Central memory CD8-positive, alpha-beta T cell (primary cell): Measurements from ENCODE around the gene SEC11A.
A peak's percentile ranks its signal among the peaks of the same experiment; 100 is the strongest.

ENCODE experiments used
- ATAC-seq: fragments of 150-1000 bp; cut with Tn5 transposase; replicated peaks from 2 replicates; pipeline ENCODE4 v1.10.0; 2022; ENCODE audit warnings: mild to moderate bottlenecking, moderate FRiP score, moderate number of reproducible peaks; ENCODE audit not compliant: poor library complexity, severe bottlenecking; ENCODE audit errors: extremely low read depth
- DNase-seq, 2 donors: peaks; one replicate each; pipeline ENCODE4 v3.0.0; 2021; ENCODE audit warnings: low spot score in 2 of 2
- H3K27ac Mint-ChIP-seq: one replicate; pipeline ENCODE4 v1.8.0; 2022; ENCODE audit warnings: low read depth, mild to moderate bottlenecking, moderate library complexity, mixed read lengths
- H3K27me3 Mint-ChIP-seq: one replicate; pipeline ENCODE4 v1.8.0; 2022; ENCODE audit warnings: mixed read lengths
- H3K36me3 Mint-ChIP-seq: one replicate; pipeline ENCODE4 v1.8.0; 2022; ENCODE audit warnings: mild to moderate bottlenecking, moderate library complexity, mixed read lengths; ENCODE audit not compliant: insufficient read depth
- H3K4me1 Mint-ChIP-seq: one replicate; pipeline ENCODE4 v1.8.0; 2022; ENCODE audit warnings: mixed read lengths
- H3K4me3 Mint-ChIP-seq: one replicate; pipeline ENCODE4 v1.8.0; 2022; ENCODE audit warnings: mild to moderate bottlenecking, moderate library complexity, mixed read lengths
- H3K9me3 Mint-ChIP-seq: one replicate; pipeline ENCODE4 v1.8.0; 2022; ENCODE audit warnings: mixed read lengths

The SEC11A gene

GRCh38 chr15:84731774-84732173, 15.8 kb upstream of the SEC11A start:
- Mint-ChIP-seq H3K9me3 (no peaks in the 10 kb centered on the region), H3K36me3 (peaks cover 15% of the 10 kb centered on the region), H3K4me1 (peaks cover 56% of the 10 kb centered on the region), H3K27ac (no peak overlapping the region), H3K27me3 (no peaks in the 10 kb centered on the region), H3K4me3 (no peak overlapping the region)
- no peak for DNase-seq
- no peak for ATAC-seq

DNA sequence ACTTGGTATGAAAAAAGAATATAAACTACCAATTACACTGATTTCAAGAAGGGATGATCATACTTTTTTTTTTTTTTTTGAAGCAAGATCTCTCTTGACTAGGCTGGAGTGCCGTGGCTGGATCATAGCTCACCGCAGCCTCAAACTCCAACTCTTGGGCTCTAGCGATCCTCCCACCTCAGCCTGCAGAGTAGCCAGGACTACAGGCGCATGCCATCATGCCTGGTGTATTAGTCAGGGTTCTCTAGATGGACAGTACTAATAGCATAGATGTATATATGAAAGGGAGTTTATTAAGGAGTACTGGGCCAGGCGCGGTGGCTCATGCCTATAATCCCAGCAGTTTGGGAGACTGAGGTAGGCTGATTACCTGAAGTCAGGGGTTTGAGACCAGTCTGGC, 11.5 kb upstream of the SEC11A start:
- DNase-seq, result no peak
- Mint-ChIP-seq H3K36me3 (no peaks in the 10 kb centered on the region), H3K27ac (no peak overlapping the region), H3K9me3 (no peaks in the 10 kb centered on the region), H3K27me3 (no peaks in the 10 kb centered on the region), H3K4me3 (no peak overlapping the region), H3K4me1 (peaks cover 45% of the 10 kb centered on the region)
- ATAC-seq, result no peak

GRCh38 chr15:84725001-84725491, 9.1 kb upstream of the SEC11A start:
- Mint-ChIP-seq H3K9me3 (no peaks in the 10 kb centered on the region), H3K4me1 (peaks cover 60% of the 10 kb centered on the region), H3K27ac (peak overlapping the region; percentile 81), H3K27me3 (no peaks in the 10 kb centered on the region), H3K4me3 (peak overlapping the region; percentile 64), H3K36me3 (no peaks in the 10 kb centered on the region)
- ATAC-seq (peak; percentile 86), DNase-seq (no peak)

- Mint-ChIP-seq H3K27ac (no peak overlapping the region), H3K4me1 (peaks cover 44% of the 10 kb centered on the region)
- no peak for ATAC-seq
Measured at GRCh38 chr15:84722628-84723027, 6.7 kb upstream of the SEC11A start.

DNA sequence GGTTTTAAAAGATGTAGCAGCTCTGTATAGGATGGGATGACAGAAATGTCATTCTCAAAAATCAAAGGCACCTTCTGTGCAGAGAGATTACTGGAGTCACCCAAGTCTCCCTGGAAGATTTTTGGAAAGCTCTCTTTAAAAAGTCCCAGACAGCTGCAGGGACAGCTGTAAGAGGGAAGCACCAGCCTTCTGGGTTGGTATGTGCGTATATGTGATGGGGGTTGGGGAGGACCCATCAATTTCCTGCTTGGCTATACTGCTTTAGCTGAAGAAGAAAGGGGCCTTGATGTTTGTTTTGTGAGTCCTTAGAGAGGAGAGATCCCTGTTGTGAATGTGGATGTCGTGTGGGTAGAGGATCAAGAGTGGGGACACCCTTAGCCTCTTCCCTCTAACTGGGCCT, 5.4 kb upstream of the SEC11A start:
- H3K4me1 Mint-ChIP-seq, result peaks cover 47% of the 10 kb centered on the region
- peaks cover 5% of the 10 kb centered on the region for H3K36me3 Mint-ChIP-seq
- H3K27ac Mint-ChIP-seq, result peak overlapping the region; percentile 26
- ATAC-seq (no peak), DNase-seq (no peak)
- no peaks in the 10 kb centered on the region for H3K9me3 Mint-ChIP-seq
- H3K4me3 Mint-ChIP-seq, result no peak overlapping the region
- no peaks in the 10 kb centered on the region for H3K27me3 Mint-ChIP-seq

More at GRCh38 chr15:84722628-84723027, 6.7 kb upstream of the SEC11A start:
- Mint-ChIP-seq H3K4me3 (no peak overlapping the region), H3K27me3 (no peaks in the 10 kb centered on the region), H3K9me3 (no peaks in the 10 kb centered on the region), H3K36me3 (no peaks in the 10 kb centered on the region)
- DNase-seq, result no peak

GRCh38 chr15:84715441-84716035, 401 bp downstream of the SEC11A start:
- H3K4me3 Mint-ChIP-seq, result peak overlapping the region; percentile 95
- H3K4me1 Mint-ChIP-seq, result peaks cover 34% of the 10 kb centered on the region
- no peak for ATAC-seq
- peak overlapping the region; percentile 95 for H3K27ac Mint-ChIP-seq
- H3K9me3 Mint-ChIP-seq, result no peaks in the 10 kb centered on the region
- H3K27me3 Mint-ChIP-seq, result no peaks in the 10 kb centered on the region
- peaks cover 22% of the 10 kb centered on the region for H3K36me3 Mint-ChIP-seq
- DNase-seq, result peak in 1 of 2 donors; percentile 19

DNA sequence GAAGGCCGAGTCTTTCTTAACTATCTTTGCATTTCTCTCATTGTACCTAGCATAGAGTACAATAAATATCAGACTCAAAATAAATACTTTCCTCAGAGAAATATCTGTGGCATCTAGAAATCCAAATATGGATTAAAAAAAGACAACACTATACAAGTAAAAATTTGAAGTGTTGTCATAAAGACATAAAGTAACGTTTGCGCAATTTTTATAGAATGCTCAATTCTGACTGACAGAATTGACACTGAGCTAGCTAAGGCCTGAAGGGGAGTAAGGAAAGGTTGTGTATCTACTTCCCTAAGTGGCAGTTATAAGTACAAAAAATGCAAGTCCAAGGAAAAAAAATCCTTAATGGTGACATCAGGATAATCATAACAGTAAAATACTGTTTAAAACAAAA, 1.1 kb downstream of the SEC11A start:
- Mint-ChIP-seq H3K36me3 (peaks cover 26% of the 10 kb centered on the region), H3K4me3 (peak overlapping the region; percentile 95), H3K27me3 (no peaks in the 10 kb centered on the region), H3K9me3 (no peaks in the 10 kb centered on the region), H3K27ac (peak overlapping the region; percentile 95), H3K4me1 (peaks cover 34% of the 10 kb centered on the region)
- ATAC-seq (no peak), DNase-seq (no peak)

DNA sequence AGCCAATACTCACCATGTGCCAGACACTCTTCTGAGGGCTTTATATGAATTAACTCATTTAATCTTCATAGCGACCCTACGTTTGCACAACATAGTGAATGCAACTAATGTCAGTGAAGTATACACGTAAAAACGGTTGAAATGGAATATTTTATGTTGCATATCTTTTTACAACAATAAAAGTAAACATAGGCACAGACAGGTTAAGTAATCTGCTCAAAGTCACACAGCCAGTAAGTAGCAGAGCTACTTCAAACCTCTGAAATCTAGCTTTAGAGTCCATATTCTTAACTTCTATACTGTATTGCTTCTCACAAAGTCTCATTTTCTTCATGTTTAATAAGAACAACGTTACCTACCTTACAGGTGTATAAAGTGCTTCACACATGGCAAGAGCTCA, 1.6 kb downstream of the SEC11A start:
- Mint-ChIP-seq H3K27ac (no peak overlapping the region), H3K4me1 (peaks cover 34% of the 10 kb centered on the region)
- ATAC-seq, result no peak

DNA sequence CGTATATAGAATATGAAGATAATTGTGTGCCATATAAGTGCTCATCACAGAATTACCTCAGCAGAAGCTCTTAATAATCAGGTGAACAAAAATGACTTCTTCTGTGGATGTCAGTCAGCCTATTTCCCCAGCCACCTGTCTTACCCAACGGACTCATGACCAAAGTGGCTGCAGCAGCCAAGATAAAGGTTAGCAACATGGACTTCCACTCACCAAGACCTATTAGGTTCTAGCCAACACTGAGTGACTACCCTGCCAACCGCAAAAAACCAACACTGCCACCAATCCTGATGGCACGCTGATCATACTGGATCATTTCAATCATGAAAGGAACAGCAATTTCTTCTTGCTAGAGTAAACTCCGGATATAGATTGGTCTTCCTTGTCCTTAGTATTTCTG, 12.1 kb downstream of the SEC11A start:
- DNase-seq (no peak), ATAC-seq (no peak)
- Mint-ChIP-seq H3K27ac (no peak overlapping the region), H3K36me3 (peaks cover 18% of the 10 kb centered on the region), H3K4me1 (peaks cover 77% of the 10 kb centered on the region), H3K27me3 (no peaks in the 10 kb centered on the region), H3K9me3 (no peaks in the 10 kb centered on the region), H3K4me3 (no peak overlapping the region)

More for the DNA sequence above, 1.6 kb downstream of the SEC11A start:
- H3K36me3 Mint-ChIP-seq, result peaks cover 29% of the 10 kb centered on the region
- no peaks in the 10 kb centered on the region for H3K27me3 Mint-ChIP-seq
- no peak for DNase-seq
- H3K4me3 Mint-ChIP-seq, result peak overlapping the region; percentile 95
- no peaks in the 10 kb centered on the region for H3K9me3 Mint-ChIP-seq

DNA sequence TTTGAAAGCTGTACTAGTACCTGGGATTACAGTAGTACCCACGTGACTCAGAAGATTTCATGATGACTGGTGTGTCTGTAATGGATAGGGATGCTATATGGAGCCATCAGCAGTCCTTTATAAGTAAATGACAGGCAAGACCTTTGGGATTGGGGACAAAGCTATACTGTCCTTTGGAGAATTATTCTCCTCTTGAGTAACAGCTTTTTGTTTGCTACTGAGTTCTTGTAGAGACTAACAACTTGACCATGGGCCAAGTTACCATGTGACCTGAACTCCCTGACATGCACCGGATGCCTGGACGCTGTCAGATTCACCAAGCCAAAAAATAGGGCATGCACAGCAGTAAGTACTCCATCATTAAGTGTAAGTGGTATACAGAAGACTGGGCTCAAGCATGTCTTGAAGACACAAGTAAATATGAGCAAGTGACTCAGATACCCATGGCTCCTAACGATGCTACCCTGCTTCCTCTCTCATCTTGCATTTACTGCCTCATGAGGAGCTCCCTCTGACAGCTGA, 12.9 kb downstream of the SEC11A start:
- Mint-ChIP-seq H3K27ac (no peak overlapping the region), H3K36me3 (peaks cover 10% of the 10 kb centered on the region), H3K4me3 (no peak overlapping the region), H3K27me3 (no peaks in the 10 kb centered on the region), H3K9me3 (no peaks in the 10 kb centered on the region), H3K4me1 (peaks cover 76% of the 10 kb centered on the region)
- ATAC-seq (no peak), DNase-seq (no peak)

DNA sequence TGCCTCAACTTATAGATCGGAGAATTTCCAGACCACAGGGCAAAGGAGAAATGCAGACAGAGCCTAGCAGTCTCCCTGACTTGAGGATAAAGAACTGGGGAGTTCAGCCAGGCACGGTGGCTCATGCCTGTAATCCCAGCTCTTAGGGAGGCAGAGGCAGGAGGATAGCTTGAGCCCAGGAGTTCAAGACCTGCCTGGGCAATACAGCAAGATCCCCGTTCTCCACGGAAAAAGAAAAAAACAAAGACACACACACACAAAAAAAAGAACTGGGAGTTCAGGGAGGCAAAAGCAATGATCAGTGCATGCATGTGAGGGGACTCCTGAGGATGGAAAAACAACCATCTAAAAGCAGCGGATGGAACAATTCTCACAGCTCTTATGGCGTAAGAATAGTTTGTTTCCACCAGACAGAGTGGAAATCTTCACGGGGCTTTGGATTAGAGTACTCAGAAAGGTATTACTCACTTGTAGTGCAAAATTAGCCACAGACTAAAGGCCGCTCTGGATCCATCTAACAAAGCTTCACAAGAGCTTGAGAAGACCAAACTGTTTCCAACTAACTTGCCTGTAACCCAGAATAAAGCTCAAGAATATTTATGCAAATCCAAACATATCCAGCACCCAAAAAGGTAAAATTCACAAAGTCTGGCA, 16.3 kb downstream of the SEC11A start:
- no peaks in the 10 kb centered on the region for H3K27me3 Mint-ChIP-seq
- DNase-seq, result no peak
- no peak overlapping the region for H3K4me3 Mint-ChIP-seq
- H3K36me3 Mint-ChIP-seq, result peaks cover 9% of the 10 kb centered on the region
- H3K4me1 Mint-ChIP-seq, result peaks cover 62% of the 10 kb centered on the region
- no peak for ATAC-seq
- no peak overlapping the region for H3K27ac Mint-ChIP-seq
- no peaks in the 10 kb centered on the region for H3K9me3 Mint-ChIP-seq

- ATAC-seq, result no peak
- peak overlapping the region; percentile 33 for H3K27ac Mint-ChIP-seq
Measured at GRCh38 chr15:84697236-84697990, 18.5 kb downstream of the SEC11A start.

More at GRCh38 chr15:84697236-84697990, 18.5 kb downstream of the SEC11A start:
- peaks cover 11% of the 10 kb centered on the region for H3K36me3 Mint-ChIP-seq
- H3K4me1 Mint-ChIP-seq, result peaks cover 40% of the 10 kb centered on the region
- DNase-seq, result no peak
- H3K4me3 Mint-ChIP-seq, result no peak overlapping the region
- H3K9me3 Mint-ChIP-seq, result no peaks in the 10 kb centered on the region
- no peaks in the 10 kb centered on the region for H3K27me3 Mint-ChIP-seq
